Ectodermal cell (in vitro differentiated cells): ENCODE data around the gene ITGA7.

ENCODE experiments used
- H3K27ac ChIP-seq: 2 replicates; pipeline ENCODE4 v1.7.0; 2013; ENCODE audit warnings: mild to moderate bottlenecking, low read depth, low read length; ENCODE audit not compliant: insufficient read depth, poor library complexity, severe bottlenecking
- H3K27me3 ChIP-seq: 2 replicates; pipeline ENCODE4 v1.7.0; 2013; ENCODE audit warnings: mild to moderate bottlenecking, low read length; ENCODE audit not compliant: insufficient read depth, control insufficient read depth, poor library complexity, severe bottlenecking
- H3K36me3 ChIP-seq: one replicate; pipeline ENCODE4 v1.7.0; 2013; ENCODE audit warnings: low read length; ENCODE audit not compliant: control insufficient read depth, insufficient read depth
- H3K4me1 ChIP-seq: one replicate; pipeline ENCODE4 v1.7.0; 2013; ENCODE audit warnings: low read length; ENCODE audit not compliant: control insufficient read depth, insufficient read depth
- H3K4me3 ChIP-seq: 2 replicates; pipeline ENCODE4 v1.7.0; 2013; ENCODE audit warnings: low read depth, low read length, control low read depth; ENCODE audit not compliant: insufficient read depth
- H3K9me3 ChIP-seq: 2 replicates; pipeline ENCODE4 v1.7.0; 2013; ENCODE audit warnings: mild to moderate bottlenecking, low read length, moderate library complexity; ENCODE audit not compliant: control insufficient read depth
- WGBS, 2 experiments: methylation state at CpG; one replicate each; pipeline ENCODE4 v1.1.7; 2013; ENCODE audit warnings: missing lambda C conversion rate in 2 of 2; 5-methylcytosine and 5-hydroxymethylcytosine counted together

Gene ITGA7

GRCh38 chr12:55681142-55682077 lies 26.3 kb downstream of the ITGA7 start:
- Histone ChIP-seq H3K4me1 (peaks cover 4% of the 10 kb centered on the region), H3K4me3 (no peak overlapping the region), H3K36me3 (no peaks in the 10 kb centered on the region), H3K9me3 (no peaks in the 10 kb centered on the region), H3K27ac (no peak overlapping the region), H3K27me3 (no peaks in the 10 kb centered on the region)
- 41 to 46% methylated on average over 17 of the region's 17 CpGs for WGBS, 2 experiments

GRCh38 chr12:55679691-55680090 lies 28.0 kb downstream of the ITGA7 start:
- H3K27me3 ChIP-seq, result no peaks in the 10 kb centered on the region
- H3K4me1 ChIP-seq, result peaks cover 4% of the 10 kb centered on the region
- H3K27ac ChIP-seq, result no peak overlapping the region
- no peaks in the 10 kb centered on the region for H3K9me3 ChIP-seq
- no peak overlapping the region for H3K4me3 ChIP-seq
- 91 to 93% methylated on average over 5 of the region's 5 CpGs for WGBS, 2 experiments
- H3K36me3 ChIP-seq, result no peaks in the 10 kb centered on the region

GRCh38 chr12:55676707-55677106 lies 31.0 kb downstream of the ITGA7 start:
- H3K4me1 ChIP-seq, result no peaks in the 10 kb centered on the region
- no peak overlapping the region for H3K27ac ChIP-seq
- H3K27me3 ChIP-seq, result no peaks in the 10 kb centered on the region
- no peaks in the 10 kb centered on the region for H3K36me3 ChIP-seq
- no peaks in the 10 kb centered on the region for H3K9me3 ChIP-seq
- H3K4me3 ChIP-seq, result no peak overlapping the region
- WGBS, 2 experiments, result 92% methylated on average over 5 to 6 of the region's 6 CpGs

GRCh38 chr12:55675666-55676065 lies 32.0 kb downstream of the ITGA7 start:
- no peaks in the 10 kb centered on the region for H3K4me1 ChIP-seq
- H3K4me3 ChIP-seq, result no peak overlapping the region
- H3K36me3 ChIP-seq, result no peaks in the 10 kb centered on the region
- H3K27me3 ChIP-seq, result no peaks in the 10 kb centered on the region
- WGBS, 2 experiments, result 85 to 87% methylated on average over 8 of the region's 8 CpGs
- H3K9me3 ChIP-seq, result no peaks in the 10 kb centered on the region
- no peak overlapping the region for H3K27ac ChIP-seq

- H3K36me3 ChIP-seq, result no peaks in the 10 kb centered on the region
- H3K9me3 ChIP-seq, result no peaks in the 10 kb centered on the region
- H3K27me3 ChIP-seq, result no peaks in the 10 kb centered on the region
- H3K4me1 ChIP-seq, result no peaks in the 10 kb centered on the region
- H3K27ac ChIP-seq, result no peak overlapping the region
- no peak overlapping the region for H3K4me3 ChIP-seq
Observed at GRCh38 chr12:55673638-55674037, 34.1 kb downstream of the ITGA7 start.

- H3K9me3 ChIP-seq, result no peaks in the 10 kb centered on the region
- H3K27ac ChIP-seq, result no peak overlapping the region
- no peak overlapping the region for H3K4me3 ChIP-seq
- no peaks in the 10 kb centered on the region for H3K36me3 ChIP-seq
- H3K27me3 ChIP-seq, result no peaks in the 10 kb centered on the region
- H3K4me1 ChIP-seq, result no peaks in the 10 kb centered on the region
- WGBS, 2 experiments, result 83 to 85% methylated on average over 4 of the region's 4 CpGs
Observed at GRCh38 chr12:55671746-55672145, 36.0 kb downstream of the ITGA7 start.

GRCh38 chr12:55670276-55670675 lies 37.4 kb downstream of the ITGA7 start:
- Histone ChIP-seq H3K27me3 (no peaks in the 10 kb centered on the region), H3K9me3 (no peaks in the 10 kb centered on the region), H3K27ac (no peak overlapping the region), H3K4me3 (no peak overlapping the region), H3K36me3 (no peaks in the 10 kb centered on the region), H3K4me1 (no peaks in the 10 kb centered on the region)

GRCh38 chr12:55666508-55666907 lies 41.2 kb downstream of the ITGA7 start:
- Histone ChIP-seq H3K9me3 (no peaks in the 10 kb centered on the region), H3K4me3 (no peak overlapping the region), H3K27me3 (no peaks in the 10 kb centered on the region)

GRCh38 chr12:55664826-55665225 lies 42.9 kb downstream of the ITGA7 start:
- Histone ChIP-seq H3K4me3 (no peak overlapping the region), H3K9me3 (no peaks in the 10 kb centered on the region), H3K36me3 (no peaks in the 10 kb centered on the region), H3K27me3 (no peaks in the 10 kb centered on the region), H3K4me1 (no peaks in the 10 kb centered on the region), H3K27ac (no peak overlapping the region)
- 94% methylated on average over 10 of the region's 10 CpGs for WGBS, 2 experiments

More at GRCh38 chr12:55666508-55666907, 41.2 kb downstream of the ITGA7 start:
- WGBS, 2 experiments, result 87% methylated on average over 7 of the region's 7 CpGs
- Histone ChIP-seq H3K36me3 (no peaks in the 10 kb centered on the region), H3K27ac (no peak overlapping the region), H3K4me1 (no peaks in the 10 kb centered on the region)

GRCh38 chr12:55663391-55663790 lies 44.3 kb downstream of the ITGA7 start:
- H3K4me3 ChIP-seq, result no peak overlapping the region
- H3K9me3 ChIP-seq, result no peaks in the 10 kb centered on the region
- H3K4me1 ChIP-seq, result no peaks in the 10 kb centered on the region
- WGBS, 2 experiments, result 92% methylated on average over 1 of the region's 1 CpG; no CpG with 5 or more reads in 1 of the 2 experiments
- no peak overlapping the region for H3K27ac ChIP-seq
- no peaks in the 10 kb centered on the region for H3K36me3 ChIP-seq
- no peaks in the 10 kb centered on the region for H3K27me3 ChIP-seq
